Activated CD4-positive, CD25-positive, alpha-beta regulatory T cell (primary cell): ENCODE measurements around the gene GMIP.

Experiments used
- DNase-seq, 4 experiments: peaks; one replicate each; lab custom pipeline; 2025; lab: John Stamatoyannopoulos, UW

The GMIP gene

DNA sequence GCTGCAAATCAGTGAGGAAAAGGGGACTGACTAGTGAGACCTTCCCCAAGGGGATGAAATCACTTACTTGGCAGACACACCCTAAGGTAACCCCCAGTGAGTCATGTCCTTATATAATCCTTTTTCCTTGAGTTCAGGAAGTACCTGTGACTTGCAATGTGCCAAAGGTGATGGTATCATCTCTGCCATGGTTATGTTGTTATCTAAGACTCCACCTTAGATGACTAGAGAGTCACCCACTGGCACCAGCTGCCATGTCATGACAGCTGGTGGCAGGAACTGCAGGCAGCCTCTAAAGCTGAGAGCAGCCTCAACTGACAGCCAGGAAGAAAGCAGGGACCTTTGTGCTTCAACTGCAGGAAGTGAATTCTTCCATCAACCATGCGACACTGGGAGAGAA, 37.4 kb downstream of the GMIP start:
- DNase-seq, result no peak

- DNase-seq, result no peak
Observed at GRCh38 chr19:19602713-19603324, 40.6 kb downstream of the GMIP start.

- no peak for DNase-seq
Observed at GRCh38 chr19:19602136-19602712, 41.2 kb downstream of the GMIP start.

GRCh38 chr19:19600793-19601330, 42.6 kb downstream of the GMIP start:
- DNase-seq, result no peak

DNA sequence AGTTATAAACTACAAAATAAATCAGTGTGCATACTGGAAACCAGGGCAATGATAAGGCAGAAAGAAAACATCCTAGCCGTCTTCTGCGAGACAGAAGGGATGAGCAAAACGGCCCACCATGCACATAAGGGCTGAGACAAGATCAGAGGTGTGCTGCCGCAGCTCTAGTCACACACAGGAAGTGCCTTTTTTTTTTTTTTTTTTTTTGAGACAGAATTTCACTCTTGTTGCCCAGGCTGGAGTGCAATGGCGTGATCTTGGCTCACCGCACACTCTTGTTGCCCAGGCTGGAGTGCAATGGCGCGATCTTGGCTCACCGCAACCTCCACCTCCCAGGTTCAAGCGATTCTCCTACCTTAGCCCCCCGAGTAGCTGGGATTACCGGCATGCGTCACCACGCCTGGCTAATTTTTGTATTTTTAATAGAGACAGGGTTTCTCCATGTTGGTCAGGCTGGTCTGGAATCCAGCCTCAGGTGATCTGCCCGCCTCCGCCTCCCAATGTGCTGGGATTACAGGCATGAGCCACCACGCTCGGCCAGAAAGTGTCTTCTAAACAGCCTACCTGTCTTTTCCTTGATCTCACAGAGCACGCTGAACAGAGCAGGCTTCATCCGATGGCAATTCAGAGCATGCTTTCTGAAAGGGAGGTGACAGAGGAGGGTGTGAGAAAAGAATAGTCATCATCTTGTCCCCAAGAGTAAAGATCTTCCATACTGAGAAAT, 44.6 kb downstream of the GMIP start:
- DNase-seq, result peak in 3 of 4 experiments; percentile 25 to 49 (median 26)

DNA sequence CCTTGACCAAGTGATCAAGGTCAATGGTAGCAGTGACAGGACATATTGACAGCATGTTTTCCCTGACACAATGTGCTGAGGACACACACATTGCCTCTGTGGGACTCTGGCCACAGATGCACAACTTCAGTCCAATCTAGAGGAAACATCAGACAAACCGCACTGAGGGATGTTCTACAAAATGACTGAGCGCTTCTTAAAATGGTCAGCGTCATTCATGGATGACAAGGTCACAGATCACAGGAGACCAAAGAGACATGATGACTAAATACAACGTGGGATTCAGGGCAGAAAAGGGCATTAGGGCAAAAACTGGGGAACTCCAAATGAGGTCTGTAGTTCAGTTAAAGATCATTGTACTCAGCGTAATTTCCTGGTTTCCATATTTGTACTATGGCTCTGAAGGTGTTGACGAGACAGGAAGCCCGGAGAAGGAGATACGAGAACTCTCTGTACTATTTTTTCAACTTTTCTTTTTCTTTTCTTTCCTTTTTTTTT, 45.6 kb downstream of the GMIP start:
- DNase-seq, result peak in 1 of 4 experiments; percentile 23

GRCh38 chr19:19595171-19595701, 48.2 kb downstream of the GMIP start:
- DNase-seq, result no peak

DNA sequence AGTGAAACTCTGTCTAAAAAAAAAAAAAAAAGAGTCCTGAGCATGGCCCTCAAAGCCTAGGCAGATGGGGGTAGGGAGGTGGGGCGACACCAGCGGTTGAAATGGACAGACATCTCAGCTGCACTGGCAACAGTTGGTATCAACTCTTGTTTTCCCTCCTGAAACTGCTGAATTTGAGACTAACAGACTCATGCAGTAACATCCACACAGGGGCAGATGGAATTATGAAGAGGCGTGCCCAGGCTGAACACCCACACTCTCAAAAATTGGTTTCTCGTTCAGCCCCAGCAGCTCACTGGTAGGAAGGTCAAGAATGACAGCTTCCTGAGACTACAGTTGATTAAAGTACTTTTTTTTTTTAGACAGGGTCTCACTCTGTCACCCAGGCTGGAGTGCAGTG, 49.1 kb downstream of the GMIP start:
- DNase-seq, result no peak

GRCh38 chr19:19592690-19593089, 50.8 kb downstream of the GMIP start:
- no peak for DNase-seq

DNA sequence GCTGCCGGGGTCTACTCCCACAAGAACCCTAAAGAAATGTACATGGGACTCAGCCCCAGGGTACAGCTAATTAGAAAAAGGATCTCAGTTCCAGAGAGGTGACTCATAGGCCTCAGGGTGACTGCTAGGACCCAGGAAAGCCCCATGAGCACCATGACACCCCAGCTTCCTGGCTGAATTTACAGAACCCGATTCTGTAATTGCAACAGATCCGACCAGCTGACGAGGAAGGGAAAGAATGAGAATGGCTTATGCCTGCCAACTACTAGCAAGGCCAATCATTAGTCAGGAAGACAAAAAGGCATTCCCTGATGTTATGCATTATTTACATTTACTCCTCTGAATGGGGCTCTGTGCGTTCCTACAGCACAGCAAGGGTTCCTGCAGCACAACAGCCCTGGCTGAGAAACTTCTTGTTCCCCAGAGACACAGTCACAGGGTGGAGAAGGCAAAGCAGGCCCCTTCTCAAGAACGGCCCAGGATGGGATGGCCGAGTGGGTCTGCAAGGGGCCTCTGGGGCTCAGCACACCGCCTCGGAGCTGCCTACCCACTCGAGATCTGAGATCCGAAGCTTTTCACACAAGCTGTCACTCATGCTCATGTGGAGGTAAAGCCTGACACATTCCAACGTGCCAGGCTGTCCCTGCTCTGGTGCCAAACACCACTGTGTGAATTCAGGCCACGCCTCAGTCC, 52.2 kb downstream of the GMIP start:
- peak; percentile 13 to 41 (median 31) for DNase-seq

DNA sequence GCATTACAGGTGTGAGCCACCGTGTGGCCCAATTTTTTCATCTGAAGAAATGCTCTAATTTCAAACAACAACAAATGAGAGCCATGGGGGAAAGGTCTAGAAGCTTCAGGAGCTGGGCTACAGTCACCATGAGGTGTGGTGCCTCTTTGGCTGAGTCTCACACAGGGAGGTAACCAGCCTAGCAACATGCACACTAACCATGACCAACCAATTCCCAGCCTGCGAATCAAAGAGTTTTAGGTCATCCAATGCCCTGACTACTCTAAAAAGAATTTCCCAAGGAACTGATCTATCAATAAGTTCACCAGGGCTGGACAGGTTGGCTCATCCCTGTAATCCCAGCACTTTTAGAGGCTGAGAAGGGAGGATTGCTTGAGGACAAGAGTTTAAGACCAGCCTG, 54.9 kb downstream of the GMIP start:
- DNase-seq, result no peak

GRCh38 chr19:19587771-19588170, 55.7 kb downstream of the GMIP start:
- no peak for DNase-seq

DNA sequence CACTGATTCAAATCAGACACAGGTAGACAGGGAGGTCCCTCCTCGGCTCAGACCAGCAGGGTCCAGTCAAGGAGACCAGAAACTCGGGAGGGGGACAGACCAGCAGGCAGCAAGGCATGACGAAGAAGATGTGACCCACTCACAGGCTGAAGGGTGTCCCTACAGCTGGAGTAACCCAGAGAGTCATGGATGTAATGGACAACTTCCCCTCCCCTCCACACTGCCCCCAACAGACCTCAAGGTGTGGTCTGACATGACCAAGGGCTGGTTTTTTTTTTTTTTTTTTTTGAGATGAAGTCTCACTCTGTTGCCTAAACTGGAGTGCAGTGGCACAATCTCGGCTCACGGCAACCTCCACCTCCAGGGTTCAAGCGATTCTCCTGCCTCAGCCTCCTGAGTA, 59.1 kb downstream of the GMIP start:
- no peak for DNase-seq

- no peak for DNase-seq
Observed at GRCh38 chr19:19582471-19582870, 61.0 kb downstream of the GMIP start.

DNA sequence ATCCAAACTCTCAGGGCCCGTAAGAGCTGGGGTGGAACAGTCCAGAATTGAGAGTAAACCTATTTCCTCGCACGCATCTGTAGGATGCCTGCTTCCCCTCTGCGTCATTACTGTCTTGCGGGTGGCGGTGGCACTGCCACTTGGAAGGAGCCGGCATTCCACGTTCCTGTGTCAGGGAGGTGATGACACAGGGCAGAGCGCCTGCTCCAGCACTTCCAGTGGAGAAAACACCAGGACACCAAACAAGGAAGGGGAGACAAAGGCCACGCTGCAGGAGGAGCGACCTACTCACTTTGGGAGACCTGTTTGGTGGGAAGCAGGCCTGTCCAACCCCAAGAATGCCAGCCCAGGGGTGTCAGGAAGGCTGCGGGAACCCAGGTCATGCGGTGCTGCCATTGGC, 62.1 kb downstream of the GMIP start:
- DNase-seq, result no peak

DNA sequence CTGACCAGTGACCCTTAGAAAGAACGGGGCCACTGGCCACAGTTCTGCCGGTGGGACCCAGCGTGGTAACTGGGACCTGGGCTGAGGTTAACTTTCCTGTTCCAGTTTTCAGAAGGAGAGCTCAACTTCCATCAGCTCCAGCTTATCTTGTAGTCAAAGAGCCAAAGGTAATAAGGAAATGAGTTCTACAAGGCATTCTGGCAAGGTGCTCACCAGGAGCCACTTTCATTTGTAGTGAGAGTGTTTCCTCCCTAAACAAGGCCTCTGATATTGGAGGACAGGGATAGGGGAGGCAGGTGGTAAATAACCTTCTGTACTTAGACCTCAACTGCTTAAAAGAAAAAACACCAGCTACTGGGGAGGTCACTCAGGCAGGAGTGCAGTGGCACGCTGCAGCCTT, 63.0 kb downstream of the GMIP start:
- no peak for DNase-seq

GRCh38 chr19:19579533-19580361, 63.7 kb downstream of the GMIP start:
- no peak for DNase-seq
